Loucy (cell line): ENCODE data around the gene ERRFI1.

ENCODE experiments used
- CTCF ChIP-seq: fragments of 200-600 bp; sonication (generic); conservative IDR thresholded peaks from 2 replicates; pipeline ENCODE4 v1.5.1; 2014; ENCODE audit warnings: mild to moderate bottlenecking, antibody characterized with exemption, low read length
- EZH2phosphoT487 ChIP-seq: fragments of 200-600 bp; IDR thresholded peaks from 2 replicates; pipeline ENCODE4 v1.6.1; 2018; ENCODE audit warnings: antibody characterized with exemption, mild to moderate bottlenecking, moderate library complexity, borderline replicate concordance

- TF ChIP-seq EZH2phosphoT487 (no peak), CTCF (no peak)
Observed at GRCh38 chr1:7993593-7994479, 32.3 kb downstream of the ERRFI1 start.
